CMK (cell line): Measurements from ENCODE around the gene VWF.
"Not testable (repeated sequence)": the region's sequence is repeated elsewhere in the genome, so short reads cannot be mapped to it uniquely, and the experiment has no call there.

ENCODE experiments used
- DNase-seq: peaks from one replicate; pipeline ENCODE4 v3.0.0-alpha.2; 2010; ENCODE audit warnings: low read depth

Gene VWF

GRCh38 chr12:6145564-6145963 is 21.1 kb upstream of the VWF start:
- no peak for DNase-seq

GRCh38 chr12:6143303-6143675 is 18.8 kb upstream of the VWF start:
- DNase-seq, result no peak

GRCh38 chr12:6142368-6143302 is 18.2 kb upstream of the VWF start:
- not testable (repeated sequence) for DNase-seq

GRCh38 chr12:6141731-6142367 is 17.4 kb upstream of the VWF start:
- DNase-seq, result not testable (repeated sequence)

- DNase-seq, result no peak
These were observed 16.4 kb upstream of the VWF start for GRCh38 chr12:6140651-6141447.

- no peak for DNase-seq
These were observed 10.6 kb upstream of the VWF start for GRCh38 chr12:6135071-6135470.

GRCh38 chr12:6133642-6134041 is 9.2 kb upstream of the VWF start:
- DNase-seq, result no peak

- DNase-seq, result no peak
These were observed 8.0 kb upstream of the VWF start for GRCh38 chr12:6132496-6132895.

- no peak for DNase-seq
These were observed 789 bp upstream of the VWF start for GRCh38 chr12:6125310-6125608.

- no peak for DNase-seq
These were observed 1.2 kb downstream of the VWF start for GRCh38 chr12:6123258-6123657.

- DNase-seq, result no peak
These were observed 2.3 kb downstream of the VWF start for GRCh38 chr12:6122201-6122600.

GRCh38 chr12:6120796-6121473 is 3.5 kb downstream of the VWF start:
- no peak for DNase-seq

- no peak for DNase-seq
These were observed 5.4 kb downstream of the VWF start for GRCh38 chr12:6118891-6119568.

- DNase-seq, result no peak
These were observed 7.9 kb downstream of the VWF start for GRCh38 chr12:6116471-6117021.

GRCh38 chr12:6115389-6115788 is 9.1 kb downstream of the VWF start:
- DNase-seq, result no peak

GRCh38 chr12:6114476-6114870 is 10.0 kb downstream of the VWF start:
- DNase-seq, result no peak

GRCh38 chr12:6113691-6114475 is 10.6 kb downstream of the VWF start:
- DNase-seq, result no peak

GRCh38 chr12:6112004-6112403 is 12.5 kb downstream of the VWF start:
- no peak for DNase-seq

GRCh38 chr12:6110006-6110405 is 14.5 kb downstream of the VWF start:
- DNase-seq, result no peak

- no peak for DNase-seq
These were observed 18.3 kb downstream of the VWF start for GRCh38 chr12:6106218-6106617.

- no peak for DNase-seq
These were observed 19.6 kb downstream of the VWF start for GRCh38 chr12:6104842-6105241.
